K562 (cell line): Measurements from ENCODE around the gene SPI1. TPM values are rescaled to one million over a fixed set of nuclear protein-coding genes. Genes with fewer than 3 reads are reported as not detected.

ENCODE experiments used
- ATAC-seq: fragments of 200-7000 bp; cut with Tn5 transposase; 3 replicates; pipeline ENCODE4 v1.9.1; 2020; ENCODE audit warnings: moderate library complexity
- BruUV-seq: library from RNA; stranded (reverse); fragments of 400-500 nt; replicated peaks from 2 replicates; lab custom pipeline; 2021; lab: Mats Ljungman, UMichigan
- CTCF ChIA-PET: fragments of 300-600 bp; formaldehyde crosslinking; extraction: SDS; loops from one replicate; lab custom pipeline; 2021; ENCODE audit warnings: low intra/inter-chr PET ratio; lab: Yijun Ruan, JAX
- POLR2A ChIA-PET: fragments of 300-600, 350-650 bp; sonication (Branson Sonifier 250); formaldehyde crosslinking; extraction: SDS; loops from one replicate; lab custom pipeline; 2021; ENCODE audit warnings: antibody characterized with exemption, inconsistent platforms; lab: Yijun Ruan, JAX
- DNase-seq, 4 experiments: peaks; one replicate each; pipeline versions ENCODE4 v3.0.0 to v3.0.0-alpha.2; 2011 to 2018; ENCODE audit warnings: low spot score in 3 of 4, mixed read lengths in 3 of 4; ENCODE audit errors: extremely low read depth in 1 of 4
- FAIRE-seq: peaks from 2 replicates; lab custom pipeline; 2011; peaks lifted over from hg19 to GRCh38; lab: Jason Lieb, UNC
- H2AFZ ChIP-seq: 2 replicates; pipeline ENCODE4 v1.6.0; 2011; ENCODE audit warnings: low read depth, low read length, control low read depth, inconsistent platforms
- H3K27ac ChIP-seq: fragments of 200-600 bp; 3 replicates; pipeline ENCODE4 v1.8.0; 2011; ENCODE audit warnings: low read depth, mild to moderate bottlenecking, control low read depth, inconsistent platforms, low read length, moderate library complexity, mixed read lengths; ENCODE audit errors: extremely low read depth
- H3K27me3 ChIP-seq, 2 experiments: fragments of 300-600 bp in 1 of 2; 2 replicates in 1 of 2; 3 replicates in 1 of 2; pipeline versions ENCODE4 v1.6.0 to v1.8.0; 2011; ENCODE audit warnings: inconsistent platforms in 2 of 2, low read length in 2 of 2, mild to moderate bottlenecking in 1 of 2, mixed read lengths in 1 of 2, moderate library complexity in 1 of 2; ENCODE audit not compliant: control insufficient read depth in 2 of 2, insufficient read depth in 2 of 2
- H3K36me3 ChIP-seq: fragments of 300-600 bp; 3 replicates; pipeline ENCODE4 v1.8.0; 2011; ENCODE audit warnings: mild to moderate bottlenecking, low read length, inconsistent platforms; ENCODE audit not compliant: control insufficient read depth, insufficient read depth
- H3K4me1 ChIP-seq, 2 experiments: fragments of 200-600 bp in 1 of 2; replicated peaks in 1 of 2; 2 replicates in 1 of 2; 3 replicates in 1 of 2; pipeline versions ENCODE4 v1.5.1 to v1.8.0; 2011; ENCODE audit warnings: inconsistent platforms in 2 of 2, low read length in 2 of 2, mild to moderate bottlenecking in 1 of 2, mixed read lengths in 1 of 2, moderate library complexity in 1 of 2; ENCODE audit not compliant: control insufficient read depth in 2 of 2, insufficient read depth in 2 of 2
- H3K4me2 ChIP-seq: 2 replicates; pipeline ENCODE4 v1.6.1; 2011; ENCODE audit warnings: low read length, control low read depth, inconsistent platforms, mixed read lengths; ENCODE audit not compliant: insufficient read depth
- H3K4me3 ChIP-seq: fragments of 200-600 bp; sonication (generic), shearing (Covaris generic); 2 replicates; pipeline ENCODE4 v1.5.1; 2016; ENCODE audit warnings: control low read depth, inconsistent platforms
- H3K79me2 ChIP-seq: fragments of 200-600 bp; 3 replicates; pipeline ENCODE4 v1.8.0; 2011; ENCODE audit warnings: low read length, inconsistent platforms; ENCODE audit not compliant: control insufficient read depth, insufficient read depth
- H3K9ac ChIP-seq, 2 experiments: 2 replicates each; pipeline versions ENCODE4 v1.6.0 to v1.6.1; 2011; ENCODE audit warnings: low read depth in 2 of 2, low read length in 2 of 2, control low read depth in 1 of 2, inconsistent platforms in 1 of 2, mild to moderate bottlenecking in 1 of 2, mixed read lengths in 1 of 2; ENCODE audit not compliant: insufficient read depth in 1 of 2
- H3K9me1 ChIP-seq: one replicate; pipeline ENCODE4 v1.6.0; 2011; ENCODE audit warnings: inconsistent platforms, mild to moderate bottlenecking, low read length, moderate library complexity; ENCODE audit not compliant: control insufficient read depth, insufficient read depth
- H3K9me3 ChIP-seq: replicated peaks from 2 replicates; pipeline ENCODE4 v1.5.1; 2011; ENCODE audit warnings: low read depth, low read length, inconsistent platforms; ENCODE audit not compliant: control insufficient read depth, insufficient read depth
- H4K20me1 ChIP-seq: replicated peaks from 2 replicates; pipeline ENCODE4 v1.6.1; 2011; ENCODE audit warnings: low read length, inconsistent platforms, mixed read lengths; ENCODE audit not compliant: control insufficient read depth, insufficient read depth
- EGR1 ChIP-seq: fragments of 450-650 bp; conservative IDR thresholded peaks from 2 replicates; pipeline ENCODE4 v1.6.1; 2017; ENCODE audit warnings: mild to moderate bottlenecking
- FUS ChIP-seq: fragments of 200-400 bp; formaldehyde crosslinking; optimal IDR thresholded peaks from 2 replicates; pipeline ENCODE3; 2017; ENCODE audit warnings: low read depth, low read length
- KLF6 ChIP-seq: fragments of 250-450 bp; sonication (Bioruptor Pico); IDR thresholded peaks from 2 replicates; pipeline ENCODE4 v1.4.0; 2020; ENCODE audit warnings: mild to moderate bottlenecking, moderate library complexity, borderline replicate concordance
- POLR2A ChIP-seq: fragments of 450-650 bp; conservative IDR thresholded peaks from 2 replicates; pipeline ENCODE4 v1.6.1; 2016
- POLR2AphosphoS5 ChIP-seq: IDR thresholded peaks from 2 replicates; pipeline ENCODE4 v1.6.1; 2011; ENCODE audit warnings: mild to moderate bottlenecking, low read depth, low read length, moderate library complexity; ENCODE audit not compliant: control insufficient read depth, insufficient read depth
- POLR2G ChIP-seq: fragments of 200-400 bp; formaldehyde crosslinking; IDR thresholded peaks from 2 replicates; pipeline ENCODE4 v1.6.1; 2017; ENCODE audit warnings: low read depth, mild to moderate bottlenecking, antibody characterized with exemption, low read length, moderate library complexity
- RBFOX2 ChIP-seq: fragments of 200-400 bp; formaldehyde crosslinking; IDR thresholded peaks from 2 replicates; pipeline ENCODE4 v1.6.1; 2017; ENCODE audit warnings: low read depth, mild to moderate bottlenecking, low read length, moderate library complexity
- SUPT5H ChIP-seq: fragments of 450-650 bp; IDR thresholded peaks from 2 replicates; pipeline ENCODE4 v1.6.1; 2016
- WGBS: fragments of 100-300 bp; shearing (Covaris generic); methylation state at CpG from one replicate; pipeline ENCODE4 v1.1.6; 2016; ENCODE audit warnings: low coverage, mixed read lengths; ENCODE audit not compliant: insufficient coverage; ENCODE audit errors: missing lambda C conversion rate; 5-methylcytosine and 5-hydroxymethylcytosine counted together
- in situ Hi-C: fragments of 300-500 bp; cut with MboI; formaldehyde crosslinking; loops from 4 replicates; pipeline ENCODE4 v1.15.0; 2018; ENCODE audit warnings: inconsistent platforms, mixed read lengths
- intact Hi-C: fragments of 100-400 bp; cut with micrococcal nuclease; formaldehyde crosslinking; loops from 2 replicates; pipeline ENCODE4 v1.14.2; 2022
- polyA plus RNA-seq, 8 experiments: library from polyadenylated mRNA; depleted of rRNA in 4 of 8; stranded (reverse) in 5 of 8; unstranded in 3 of 8; fragments of >200 nt; fragmentation: Nextera tagmentation in 2 of 8; fragmentation: Illumina TruSeq in 1 of 8; extraction: Ambion mirVana in 2 of 8; extraction: Trizol in 1 of 8; gene quantifications; 2 replicates each; pipeline versions ENCODE4 v1.2.1 to v1.2.3, GENCODE V29; 2011 to 2014; ENCODE audit warnings: inconsistent platforms in 1 of 8, missing spikeins in 1 of 8
- total RNA-seq, 7 experiments: library from RNA; depleted of rRNA in 6 of 7; stranded (reverse); fragments of >200 nt in 6 of 7; fragmentation: Illumina TruSeq in 2 of 7; extraction: Trizol in 2 of 7; gene quantifications; 2 replicates each; pipeline versions ENCODE4 v1.2.1 to v1.2.3, GENCODE V29; 2011 to 2021; ENCODE audit warnings: low replicate concordance in 1 of 7

SPI1 gene
- total and polyA plus RNA-seq, 9 of the 15 experiments (the other 6 are each of a cell fraction or from before 2014, with no cell fraction given): 0.10 to 33.7 (median 10.3) TPM

DNA sequence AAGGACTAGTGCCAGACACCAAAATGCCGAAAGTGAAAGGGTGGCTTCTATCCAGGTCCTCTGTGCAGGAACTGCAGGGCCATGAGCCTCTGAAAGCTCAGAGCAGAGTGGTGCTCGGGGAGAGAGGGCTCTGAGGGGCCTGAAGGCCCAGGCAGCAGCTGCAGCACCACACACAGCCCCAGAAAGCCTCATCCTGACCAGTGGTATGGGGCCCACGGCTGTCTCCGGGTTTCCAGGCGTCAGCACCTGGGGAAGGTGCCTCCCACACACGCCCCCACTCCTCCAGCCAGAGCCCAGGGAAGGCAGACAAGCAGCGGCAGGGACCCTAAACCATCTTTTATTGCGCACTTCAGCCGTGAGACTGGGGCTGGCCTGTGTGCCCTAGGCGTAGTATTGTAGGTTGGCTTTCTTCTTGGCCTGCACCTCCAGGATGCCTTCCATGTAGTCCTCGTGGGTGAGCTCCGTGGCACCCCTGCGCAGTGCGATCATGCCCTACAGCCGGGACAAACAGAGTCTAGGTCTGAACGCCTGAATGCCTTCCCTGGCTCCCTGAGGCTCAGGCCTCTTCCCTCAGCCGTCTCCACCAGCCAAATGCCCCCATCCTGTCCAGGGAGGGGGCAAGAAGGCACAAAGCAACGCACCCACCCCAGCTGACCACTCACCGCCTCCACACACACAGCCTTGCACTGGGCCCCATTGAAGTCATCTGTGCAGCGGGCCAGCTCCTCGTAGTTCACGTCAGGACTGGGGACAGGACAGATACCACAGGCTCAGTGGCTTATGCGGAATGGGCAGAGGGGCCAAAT lies 40.3 kb upstream of the SPI1 start:
- ChIA-PET POLR2A (interaction anchor here (0.6 to 2.1 kb wide), 5 partner anchors 8 to 187 kb away, joined by 3 to 16 read pairs (median 4); partner anchors contain the start of genes PSMC3 and SLC39A13), CTCF (no interaction called here)
- DNase-seq (no peak), FAIRE-seq (no peak), ATAC-seq (peak; percentile 14)
- peaks cover 9% of the 10 kb centered on the region; the same call in 1 of the 2 replicates for H4K20me1 ChIP-seq
- peaks cover 0 to 43% of the 10 kb centered on the region in 2 experiments; a peak in 2 of 5 replicates for H3K4me1 ChIP-seq
- TF ChIP-seq KLF6 (no peak), POLR2G (peak; percentile 73), POLR2AphosphoS5 (peak; percentile 40; the same call in 1 of the 2 replicates), EGR1 (peak; percentile 61), RBFOX2 (peak; percentile 71), FUS (no peak), SUPT5H (0 out of 2 replicates have a peak, but pooled peaks have one; percentile 11), POLR2A (peak; percentile 3; the same call in 1 of the 2 replicates)
- H3K9me1 ChIP-seq: peaks cover 9% of the 10 kb centered on the region
- H2AFZ ChIP-seq: no peak overlapping the region
- no peak overlapping the region for H3K4me3 ChIP-seq
- 89% methylated on average over 22 of the region's 23 CpGs for WGBS
- no peak overlapping the region for H3K27ac ChIP-seq
- in situ Hi-C loops (no loop called here), intact Hi-C loops (no loop called here)
- no peak overlapping the region for H3K4me2 ChIP-seq
- peaks cover under 1% of the 10 kb centered on the region; the same call in 1 of the 3 replicates for H3K79me2 ChIP-seq
- no TSS peak for BruUV-seq
- no peaks in the 10 kb centered on the region for H3K27me3 ChIP-seq
- peak overlapping the region in 1 of 2 experiments; percentile 20; a peak in 1 of 4 replicates for H3K9ac ChIP-seq
- H3K36me3 ChIP-seq: peaks cover 59% of the 10 kb centered on the region
- no peaks in the 10 kb centered on the region for H3K9me3 ChIP-seq
